ENCODE measurements around the gene MLF2. TPM values are rescaled to one million over a fixed set of nuclear protein-coding genes. Genes with fewer than 3 reads are reported as not detected.

The MLF2 gene
- total RNA-seq, 4 donors from 2014 or later: 105 to 181 (median 165) TPM

GRCh38 chr12:6769666-6770065 is 16.7 kb upstream of the MLF2 start:
- H3K27me3 ChIP-seq: peaks cover 0 to 9% (median 0%) of the 10 kb centered on the region in 3 donors

GRCh38 chr12:6768990-6769389 is 16.0 kb upstream of the MLF2 start:
- DNase-seq (no peak), ATAC-seq (no peak)
- peak overlapping the region; percentile 78 to 89 (median 84) for H3K27ac ChIP-seq
- intact Hi-C loops (cut with DNase I; ENCODE audit: low total_unique reads) (loop anchor here (5.0 kb wide), 1 partner anchor 107 kb away; the partner anchor contains the start of gene ING4), in situ Hi-C loops (cut with MboI; ENCODE audit: low sequenced_read_pairs in 4 of 4) (no loop called here)
- H3K36me3 ChIP-seq: no peaks in the 10 kb centered on the region
- H3K4me1 ChIP-seq: peaks cover 20% of the 10 kb centered on the region in 2 donors
- peak overlapping the region in 2 of 4 donors; percentile 15 to 76 for H3K4me3 ChIP-seq
- H3K27me3 ChIP-seq: peaks cover 0 to 9% (median 0%) of the 10 kb centered on the region in 3 donors
- no peak for TF ChIP-seq POLR2A (IDR thresholded peaks at IDR 0.05)
- no peak for TF ChIP-seq CTCF (IDR thresholded peaks at IDR 0.05 in 4 of 5, conservative IDR thresholded peaks at IDR 0.05 in 1 of 5)
- no peaks in the 10 kb centered on the region for H3K9me3 ChIP-seq

More at GRCh38 chr12:6769666-6770065, 16.7 kb upstream of the MLF2 start:
- H3K36me3 ChIP-seq: no peaks in the 10 kb centered on the region
- H3K27ac ChIP-seq: no peak overlapping the region
- in situ Hi-C loops (cut with MboI; ENCODE audit: low sequenced_read_pairs in 4 of 4): no loop called here
- intact Hi-C loops (cut with DNase I; ENCODE audit: low total_unique reads): loop anchor here (5.0 kb wide), 1 partner anchor 107 kb away; the partner anchor contains the start of gene ING4
- no peak overlapping the region for H3K4me3 ChIP-seq
- H3K9me3 ChIP-seq: no peaks in the 10 kb centered on the region
- no peak for TF ChIP-seq POLR2A (IDR thresholded peaks at IDR 0.05)
- no peak for TF ChIP-seq CTCF (IDR thresholded peaks at IDR 0.05 in 4 of 5, conservative IDR thresholded peaks at IDR 0.05 in 1 of 5)
- ATAC-seq (no peak), DNase-seq (no peak)
- peaks cover 19 to 20% of the 10 kb centered on the region in 2 donors for H3K4me1 ChIP-seq

- DNase-seq (no peak), ATAC-seq (no peak)
- Histone ChIP-seq H3K27me3 (peaks cover 0 to 9% (median 0%) of the 10 kb centered on the region in 3 donors), H3K27ac (peak overlapping the region; percentile 78 to 89 (median 84)), H3K36me3 (no peaks in the 10 kb centered on the region), H3K4me1 (peaks cover 20 to 26% of the 10 kb centered on the region in 2 donors), H3K4me3 (peak overlapping the region; percentile 76 to 100 (median 88)), H3K9me3 (no peaks in the 10 kb centered on the region)
- TF ChIP-seq CTCF (IDR thresholded peaks at IDR 0.05 in 4 of 5, conservative IDR thresholded peaks at IDR 0.05 in 1 of 5): no peak
- no peak for TF ChIP-seq POLR2A (IDR thresholded peaks at IDR 0.05)
- intact Hi-C loops (cut with DNase I; ENCODE audit: low total_unique reads) (loop anchor here (5.0 kb wide), 1 partner anchor 106 kb away; the partner anchor contains the start of gene ING4), in situ Hi-C loops (cut with MboI; ENCODE audit: low sequenced_read_pairs in 4 of 4) (no loop called here)
Observed at GRCh38 chr12:6768437-6768914, 15.5 kb upstream of the MLF2 start.

GRCh38 chr12:6767353-6768319 is 14.7 kb upstream of the MLF2 start:
- ATAC-seq (no peak), DNase-seq (no peak)
- in situ Hi-C loops (cut with MboI; ENCODE audit: low sequenced_read_pairs in 4 of 4): no loop called here
- Histone ChIP-seq H3K9me3 (no peaks in the 10 kb centered on the region), H3K27ac (peak overlapping the region; percentile 78 to 89 (median 84)), H3K27me3 (peaks cover 0 to 9% (median 0%) of the 10 kb centered on the region in 3 donors), H3K4me1 (peaks cover 20 to 26% of the 10 kb centered on the region in 2 donors), H3K36me3 (no peaks in the 10 kb centered on the region), H3K4me3 (peak overlapping the region; percentile 76 to 100 (median 88))
- no peak for TF ChIP-seq CTCF (IDR thresholded peaks at IDR 0.05 in 4 of 5, conservative IDR thresholded peaks at IDR 0.05 in 1 of 5)
- TF ChIP-seq POLR2A (IDR thresholded peaks at IDR 0.05): no peak
- intact Hi-C loops (cut with DNase I; ENCODE audit: low total_unique reads): loop anchor here (5.0 kb wide), 1 partner anchor 105 kb away; the partner anchor contains the start of gene ING4

Data from gastrocnemius medialis (tissue), 4 donors.